Stimulated activated CD4-positive, alpha-beta T cell treated with anti-CD3 and anti-CD28 coated beads, Interleukin-1b, Interleukin-23, amount 100 ng/mL, for 1 hour (primary cell): Measurements from ENCODE around the gene DNM2.
A peak's percentile ranks its signal among the peaks of the same experiment; 100 is the strongest.
"Not testable (repeated sequence)": the region's sequence is repeated elsewhere in the genome, so short reads cannot be mapped to it uniquely, and the experiment has no call there.

Experiments used
- DNase-seq, 2 donors: peaks; one replicate each; pipeline ENCODE4 v3.0.0-alpha.2; 2020; ENCODE audit warnings: low read depth in 2 of 2

DNM2 gene

DNA sequence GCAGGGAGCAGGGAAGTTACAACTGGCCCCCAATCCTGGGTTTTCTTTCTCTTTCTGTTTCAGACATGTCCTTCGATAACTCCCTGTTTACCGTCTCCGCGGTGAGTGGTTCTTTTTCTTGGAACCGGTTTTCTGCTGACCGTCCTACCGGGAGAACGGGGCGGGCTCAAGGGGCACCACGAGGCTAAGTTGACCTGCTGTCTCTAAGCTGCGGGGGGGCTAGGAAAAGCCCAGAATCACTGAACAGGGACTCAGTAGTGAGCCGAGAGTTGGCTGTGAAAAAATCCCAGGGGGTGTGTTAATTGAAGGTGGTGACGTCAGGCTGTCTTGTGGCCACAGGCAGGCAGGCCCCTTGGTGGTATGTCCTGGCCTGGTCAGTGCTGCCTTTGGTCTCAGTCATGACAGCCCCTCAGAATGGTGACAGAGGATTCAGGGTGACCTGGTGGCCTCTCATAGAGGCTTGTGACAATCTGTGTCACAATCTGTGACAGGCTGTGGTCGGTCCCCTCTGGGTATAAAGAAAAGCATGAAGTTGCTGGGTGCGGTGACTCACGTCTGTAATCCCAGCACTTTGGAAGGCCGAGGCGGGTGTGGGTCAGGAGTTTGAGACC lies 145.3 kb downstream of the DNM2 start:
- no peak for DNase-seq

DNA sequence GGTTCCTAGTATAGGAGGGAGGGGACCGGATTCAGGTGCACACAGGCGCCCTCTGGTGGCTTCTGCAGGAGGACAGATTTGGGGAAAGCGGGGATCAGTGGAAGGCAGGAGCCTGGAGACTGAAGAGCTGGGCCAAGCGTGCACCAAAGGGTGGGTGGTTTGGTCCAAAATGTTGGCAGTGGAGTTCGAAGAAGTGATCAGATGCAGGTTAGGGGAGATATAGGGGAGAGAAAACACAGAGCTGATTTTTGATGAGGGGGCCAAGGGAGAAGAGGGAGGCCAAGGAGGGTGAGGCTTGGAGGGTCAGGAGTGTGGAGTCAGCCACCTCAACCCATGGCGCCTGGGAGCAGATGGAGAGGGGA lies 146.6 kb downstream of the DNM2 start:
- DNase-seq = peak; percentile 60 to 70

DNA sequence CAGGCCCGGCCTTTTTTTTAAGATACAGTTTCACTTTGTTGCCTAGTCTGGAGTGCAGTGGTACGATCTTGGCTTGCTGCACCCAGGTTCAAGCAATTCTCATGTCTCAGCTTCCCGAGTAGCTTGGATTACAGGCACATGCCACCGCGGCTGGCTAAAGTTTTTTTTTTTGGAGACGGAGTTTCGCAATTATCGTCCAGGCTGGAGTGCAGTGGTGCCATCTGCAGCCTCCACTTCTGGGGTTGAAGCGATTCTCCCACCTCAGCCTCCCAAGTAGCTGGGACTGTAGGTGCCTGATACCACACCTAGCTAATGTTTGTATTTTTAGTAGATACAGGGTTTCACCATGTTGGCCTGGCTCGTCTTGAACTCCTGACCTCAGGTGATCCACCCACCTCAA lies 148.6 kb downstream of the DNM2 start:
- no peak for DNase-seq

- no peak for DNase-seq
Observed at GRCh38 chr19:10868872-10869547, 151.1 kb downstream of the DNM2 start.

DNA sequence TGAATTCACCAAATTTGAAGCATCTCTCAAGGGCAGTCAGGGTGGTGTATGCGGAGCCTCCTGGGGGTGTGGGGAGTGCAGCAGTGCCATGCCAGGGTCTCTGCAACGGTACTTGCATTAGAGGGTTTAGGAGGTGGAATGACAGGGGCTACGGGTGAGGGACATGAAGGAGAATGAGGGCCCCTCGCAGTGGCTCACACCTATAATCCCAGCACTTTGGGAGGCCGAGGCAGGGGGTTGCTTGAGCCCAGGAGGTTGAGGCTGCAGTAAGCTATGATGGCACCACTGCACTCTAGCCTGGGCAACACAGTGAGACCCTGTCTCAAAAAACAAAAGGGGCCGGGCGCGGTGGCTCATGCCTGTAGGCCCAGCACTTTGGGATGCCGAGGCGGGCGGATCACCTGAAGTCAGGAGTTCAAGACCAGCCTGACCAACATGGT lies 152.0 kb downstream of the DNM2 start:
- not testable (repeated sequence) for DNase-seq

DNA sequence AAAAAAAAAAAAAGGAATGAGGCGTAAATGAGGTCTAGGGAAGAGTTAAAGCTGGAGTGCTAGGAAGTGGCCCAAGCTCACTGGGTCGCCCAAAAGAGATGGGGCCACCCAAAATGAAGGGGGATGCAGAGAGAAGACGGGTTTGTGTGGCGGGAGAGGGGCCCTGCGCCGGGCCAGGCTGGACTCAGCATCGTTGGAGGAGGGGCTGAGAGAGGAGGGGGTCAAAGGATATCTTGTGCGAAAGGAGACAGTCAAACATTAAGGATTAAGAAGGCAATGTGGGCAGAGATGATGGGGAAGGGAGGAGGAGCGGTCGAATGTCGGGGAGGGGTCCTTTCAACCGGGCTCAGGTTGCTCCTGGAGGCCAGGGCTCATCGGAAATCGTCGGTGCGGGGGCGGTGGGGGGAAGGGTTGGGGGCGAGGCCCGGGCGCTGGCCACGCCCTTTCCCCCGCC lies 152.6 kb downstream of the DNM2 start:
- no peak for DNase-seq

GRCh38 chr19:10870955-10871603 lies 153.2 kb downstream of the DNM2 start, which contains the start of gene CARM1:
TSS of gene CARM1 (plus strand) at chr19:10871553. CDS start at chr19:10871703, 150 bp downstream.
- peak; percentile 99 to 100 for DNase-seq

DNA sequence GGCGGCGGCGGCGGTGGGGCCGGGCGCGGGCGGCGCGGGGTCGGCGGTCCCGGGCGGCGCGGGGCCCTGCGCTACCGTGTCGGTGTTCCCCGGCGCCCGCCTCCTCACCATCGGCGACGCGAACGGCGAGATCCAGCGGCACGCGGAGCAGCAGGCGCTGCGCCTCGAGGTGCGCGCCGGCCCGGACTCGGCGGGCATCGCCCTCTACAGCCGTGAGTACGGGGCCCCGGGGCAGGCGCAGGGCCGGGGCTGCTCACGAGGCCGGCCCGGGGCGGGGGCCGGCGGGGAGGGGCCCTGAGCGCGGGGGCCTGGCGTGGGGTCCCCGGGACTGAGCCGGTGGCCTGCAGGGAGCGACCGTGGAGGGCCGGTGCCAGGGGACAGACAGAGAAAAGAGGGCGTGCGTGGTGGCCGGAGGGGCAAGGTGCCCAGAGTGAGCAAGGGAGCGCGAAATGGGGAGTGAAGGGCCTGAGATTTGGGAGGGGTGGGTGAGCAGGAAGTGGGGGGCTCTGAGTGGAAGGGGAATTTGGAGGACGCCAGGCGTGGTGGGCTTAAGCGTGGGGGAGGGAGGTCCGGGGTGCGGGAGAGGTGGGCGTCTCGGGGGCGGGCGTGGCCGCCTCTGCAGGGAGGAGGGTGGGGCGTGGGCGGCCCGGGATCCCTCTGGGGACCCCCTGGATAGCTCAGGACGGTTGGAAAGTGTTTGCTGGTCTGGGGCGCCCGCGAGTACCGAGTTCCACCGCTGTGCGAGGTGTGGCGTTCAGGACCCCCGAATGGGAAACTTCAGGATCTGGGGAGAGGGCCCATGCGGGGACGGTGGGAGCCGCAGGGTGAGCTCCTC lies 154.0 kb downstream of the DNM2 start:
- peak in 1 of 2 donors; percentile 10 for DNase-seq

DNA sequence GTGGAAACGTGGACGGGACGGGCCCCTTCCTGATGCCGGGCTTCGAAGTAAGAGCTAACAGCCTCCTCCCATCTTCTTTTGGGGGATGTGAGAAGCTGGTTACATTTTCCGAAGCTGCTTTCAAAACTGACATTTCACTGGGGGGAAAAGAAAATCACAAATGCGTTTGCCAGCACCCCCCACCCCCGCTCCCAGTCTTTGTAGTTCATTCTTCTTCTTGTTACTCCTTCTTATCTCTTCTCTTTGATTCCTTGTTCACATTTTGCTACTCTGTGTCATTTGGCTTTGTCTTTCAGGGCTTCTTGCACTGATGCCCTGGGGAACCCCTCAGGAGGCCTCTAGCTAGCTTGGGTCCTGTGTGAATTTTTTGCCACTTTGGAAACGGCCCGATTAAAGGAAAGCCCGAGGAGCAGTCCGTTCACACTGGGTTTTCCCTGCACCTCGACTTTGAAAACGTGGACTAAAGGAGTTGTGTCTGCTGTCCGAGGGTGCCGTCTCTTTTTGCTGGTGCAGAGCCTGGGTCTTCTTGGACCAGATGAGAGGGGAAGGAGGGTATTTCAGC lies 154.7 kb downstream of the DNM2 start:
- DNase-seq = no peak

DNA sequence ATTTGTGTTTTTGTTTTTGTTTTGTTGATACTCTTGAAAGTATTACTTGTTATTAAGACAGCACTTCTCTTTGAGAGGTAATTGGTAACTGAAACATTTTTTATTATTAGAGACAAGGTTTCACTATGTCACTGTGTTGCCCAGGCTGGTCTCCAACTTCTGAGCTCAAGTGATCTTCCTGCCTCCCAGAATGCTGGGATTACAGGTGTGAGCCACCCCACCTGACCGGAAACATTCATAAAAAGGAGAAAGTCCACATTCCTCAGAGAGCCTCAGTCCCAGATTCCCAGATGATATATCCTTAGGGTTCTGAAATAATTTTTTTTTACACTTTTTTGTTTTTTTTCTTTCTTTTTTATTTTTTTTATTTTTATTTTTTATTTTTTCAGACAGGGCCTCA lies 156.1 kb downstream of the DNM2 start:
- no peak for DNase-seq

DNA sequence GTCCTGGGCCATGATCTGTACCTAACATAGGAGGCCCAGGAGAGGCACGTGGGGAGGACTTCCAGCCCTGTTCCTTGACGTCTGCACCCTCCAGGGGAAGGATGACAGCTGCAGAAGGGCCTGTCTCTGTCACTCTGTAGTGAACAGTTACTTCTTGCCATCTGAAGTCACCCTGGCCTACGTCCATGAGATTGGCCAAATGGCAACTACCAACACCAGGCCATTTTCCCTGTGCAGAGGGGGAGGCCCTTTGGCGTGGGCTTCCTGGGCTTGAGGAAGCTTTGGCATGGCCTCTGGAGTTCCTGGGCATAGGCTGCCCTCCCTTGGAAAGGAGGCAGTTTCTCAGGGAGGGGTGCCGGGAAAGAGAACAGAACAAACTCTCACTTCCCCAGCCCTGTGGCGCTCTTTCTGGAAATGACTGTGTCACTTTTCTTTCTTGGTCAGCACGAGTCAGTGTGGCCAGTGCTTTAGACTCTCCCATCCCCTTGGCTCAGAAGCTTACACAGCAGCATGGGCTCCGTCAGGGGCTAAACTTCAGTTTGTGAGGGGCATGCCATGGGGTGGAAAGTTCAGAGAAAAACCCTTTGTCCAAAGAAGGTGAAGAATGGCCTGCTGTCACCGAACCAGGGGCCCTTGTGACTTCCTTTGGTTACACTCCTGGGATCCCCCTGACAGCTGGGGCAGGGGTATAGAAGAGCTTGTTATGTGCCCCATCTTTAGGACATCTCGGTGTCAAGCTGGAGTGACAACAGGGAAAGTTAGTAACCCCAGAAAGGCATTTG lies 158.8 kb downstream of the DNM2 start:
- no peak for DNase-seq

- DNase-seq = not testable (repeated sequence)
Observed at GRCh38 chr19:10877608-10878007, 159.7 kb downstream of the DNM2 start.

DNA sequence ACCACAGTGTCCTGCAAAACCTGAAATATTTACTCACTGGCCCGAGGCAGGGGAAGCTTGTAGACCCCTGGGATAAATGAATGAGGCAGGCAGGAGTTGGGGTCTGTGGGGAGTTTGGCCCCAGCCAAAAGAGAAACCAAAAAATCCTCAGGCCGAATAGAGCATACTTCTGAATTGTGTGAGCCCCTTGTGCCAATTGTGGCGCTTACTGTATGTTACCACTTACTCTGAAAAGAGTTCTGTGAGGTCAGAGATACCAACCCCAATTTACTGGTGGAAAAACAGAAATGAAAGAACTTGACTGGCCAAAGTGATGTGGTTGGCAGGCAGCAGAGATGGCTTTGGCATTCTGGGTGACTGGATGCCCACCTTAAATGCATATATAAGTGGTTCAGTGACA lies 160.4 kb downstream of the DNM2 start:
- DNase-seq = no peak
